ENCODE data around the gene C9orf72.

GRCh38 chr9:27534658-27535209 is 38.5 kb downstream of the C9orf72 start:
- TF ChIP-seq CTCF (conservative IDR thresholded peaks at IDR 0.05) (no peak), ZFX (IDR thresholded peaks at IDR 0.05) (no peak)
